22Rv1 (cell line): ENCODE results near the gene ITGAE.
"Not testable (repeated sequence)": the region's sequence is repeated elsewhere in the genome, so short reads cannot be mapped to it uniquely, and the experiment has no call there.

Source experiments
- CTCF ChIP-seq: fragments of 450-650 bp; IDR thresholded peaks from 2 replicates; pipeline ENCODE4 v1.5.1; 2017; ENCODE audit warnings: mild to moderate bottlenecking
- ZFX ChIP-seq: fragments of 450-650 bp; IDR thresholded peaks from 2 replicates; pipeline ENCODE4 v1.6.1; 2017; ENCODE audit warnings: antibody characterized with exemption, borderline replicate concordance

- not testable (repeated sequence) for TF ChIP-seq CTCF, ZFX
Measured at GRCh38 chr17:3794152-3794551, 6.8 kb downstream of the ITGAE start.
